ENCODE results near the gene ASTL.

ASTL gene

DNA sequence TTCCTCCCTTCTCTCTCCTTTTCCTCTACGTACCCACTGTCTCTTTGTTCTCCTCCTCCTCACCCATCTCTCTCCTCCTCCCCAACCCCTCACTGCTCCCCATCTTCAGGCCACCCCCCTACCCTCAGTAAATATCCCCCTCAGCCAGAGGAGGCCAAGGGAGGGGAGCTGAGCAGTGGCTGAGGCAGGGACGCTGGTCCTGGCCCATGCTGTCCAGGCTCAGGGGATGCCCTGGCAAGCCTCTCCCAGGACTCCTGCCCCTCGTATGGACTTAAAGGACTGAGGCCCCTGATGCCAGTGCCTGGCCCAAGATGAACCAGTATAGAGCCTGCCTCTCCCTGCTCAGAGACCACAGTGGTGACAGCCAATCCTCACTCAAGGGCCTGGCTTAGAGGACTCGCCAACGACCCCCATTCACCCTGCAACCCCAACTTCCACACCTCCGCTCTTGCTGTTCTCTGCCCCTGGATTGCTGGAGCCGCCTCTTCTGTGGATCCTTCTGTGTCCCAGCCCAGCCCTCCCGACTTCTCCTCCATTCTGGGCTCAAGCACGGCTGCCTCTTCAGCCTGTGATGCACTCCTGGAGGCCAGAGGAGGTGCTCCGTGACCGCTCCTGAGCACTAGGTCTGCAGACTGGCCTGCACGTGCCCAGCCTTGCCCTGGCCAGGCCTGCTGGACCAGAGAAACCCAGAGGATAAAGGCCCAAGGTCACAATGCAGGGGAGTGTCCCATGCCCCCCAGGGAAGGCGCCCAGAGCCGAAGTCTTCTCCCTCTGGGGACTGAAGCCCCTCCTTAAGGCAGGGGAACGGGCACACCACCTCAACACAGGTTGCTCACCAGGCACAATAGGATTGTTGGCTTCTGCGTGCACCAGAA is 16.4 kb upstream of the ASTL start:
- no peak for DNase-seq (ENCODE audit: low spot score in 2 of 2)
- Histone ChIP-seq H3K9me3 (no peaks in the 10 kb centered on the region), H3K4me3 (no peak overlapping the region), H3K27me3 (ENCODE audit: low read depth) (no peaks in the 10 kb centered on the region), H3K36me3 (replicated peaks) (no peaks in the 10 kb centered on the region), H3K4me1 (no peaks in the 10 kb centered on the region)
- in situ Hi-C loops (cut with MboI; ENCODE audit: low sequenced_read_pairs) = no loop called here

DNA sequence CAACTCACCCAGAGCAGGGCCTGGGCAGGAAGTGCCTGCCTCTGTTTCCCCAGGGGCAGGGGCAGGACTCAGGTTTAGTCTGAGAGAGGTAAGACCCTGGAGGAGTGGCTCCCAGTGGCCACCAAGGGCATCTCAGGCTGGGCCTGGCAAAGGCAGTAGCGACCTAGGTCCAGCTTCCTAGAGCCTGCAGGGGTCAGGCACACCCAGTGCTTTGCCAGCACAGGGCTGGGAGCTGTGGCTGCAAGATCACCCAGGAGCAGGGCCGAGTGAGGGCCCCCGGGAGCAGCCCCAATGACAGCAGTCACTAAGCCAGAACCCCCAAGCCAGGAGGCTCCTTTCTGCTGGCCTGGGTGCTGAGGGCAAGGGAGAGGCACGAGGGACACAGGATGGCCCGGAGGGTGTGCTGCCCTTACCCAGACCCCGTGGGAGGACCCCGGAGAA is 15.7 kb upstream of the ASTL start:
- Histone ChIP-seq H3K36me3 (replicated peaks) (no peaks in the 10 kb centered on the region), H3K4me3 (no peak overlapping the region), H3K27me3 (ENCODE audit: low read depth) (no peaks in the 10 kb centered on the region), H3K9me3 (no peaks in the 10 kb centered on the region), H3K4me1 (no peaks in the 10 kb centered on the region)
- DNase-seq (ENCODE audit: low spot score in 2 of 2) = no peak
- in situ Hi-C loops (cut with MboI; ENCODE audit: low sequenced_read_pairs) = no loop called here

DNA sequence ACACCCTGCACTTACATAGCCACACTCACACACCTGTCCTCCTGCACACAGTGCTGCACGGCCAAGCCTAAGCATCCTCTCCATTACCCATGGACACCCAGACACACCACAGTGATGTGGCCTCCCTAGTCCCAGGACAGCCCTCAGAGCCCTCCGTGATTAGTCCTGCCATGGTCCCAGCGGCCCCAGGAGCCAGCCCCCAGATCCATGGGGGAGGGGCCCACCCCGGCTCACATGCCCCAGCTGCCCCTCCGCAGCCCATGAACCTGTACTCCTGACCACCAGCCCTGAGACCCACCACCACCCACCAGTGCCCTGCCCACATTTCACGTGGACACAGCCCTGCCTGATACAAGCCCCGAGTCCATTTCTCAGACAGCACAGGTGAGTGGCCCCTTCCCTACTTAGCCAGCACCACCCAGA is 15.0 kb upstream of the ASTL start:
- no peak overlapping the region for H3K4me3 ChIP-seq
- no peaks in the 10 kb centered on the region for H3K4me1 ChIP-seq
- in situ Hi-C loops (cut with MboI; ENCODE audit: low sequenced_read_pairs) = no loop called here
- DNase-seq (ENCODE audit: low spot score in 2 of 2) = no peak
- H3K36me3 ChIP-seq (replicated peaks) = no peaks in the 10 kb centered on the region
- no peaks in the 10 kb centered on the region for H3K9me3 ChIP-seq
- H3K27me3 ChIP-seq (ENCODE audit: low read depth) = no peaks in the 10 kb centered on the region

- H3K9me3 ChIP-seq = no peaks in the 10 kb centered on the region
- DNase-seq (ENCODE audit: low spot score in 2 of 2) = no peak
- H3K27me3 ChIP-seq (ENCODE audit: low read depth) = no peaks in the 10 kb centered on the region
- H3K4me1 ChIP-seq = no peaks in the 10 kb centered on the region
- no peaks in the 10 kb centered on the region for H3K36me3 ChIP-seq (replicated peaks)
- no peak overlapping the region for H3K4me3 ChIP-seq
- in situ Hi-C loops (cut with MboI; ENCODE audit: low sequenced_read_pairs) = no loop called here
These were observed 14.2 kb upstream of the ASTL start for GRCh38 chr2:96152304-96153161.

DNA sequence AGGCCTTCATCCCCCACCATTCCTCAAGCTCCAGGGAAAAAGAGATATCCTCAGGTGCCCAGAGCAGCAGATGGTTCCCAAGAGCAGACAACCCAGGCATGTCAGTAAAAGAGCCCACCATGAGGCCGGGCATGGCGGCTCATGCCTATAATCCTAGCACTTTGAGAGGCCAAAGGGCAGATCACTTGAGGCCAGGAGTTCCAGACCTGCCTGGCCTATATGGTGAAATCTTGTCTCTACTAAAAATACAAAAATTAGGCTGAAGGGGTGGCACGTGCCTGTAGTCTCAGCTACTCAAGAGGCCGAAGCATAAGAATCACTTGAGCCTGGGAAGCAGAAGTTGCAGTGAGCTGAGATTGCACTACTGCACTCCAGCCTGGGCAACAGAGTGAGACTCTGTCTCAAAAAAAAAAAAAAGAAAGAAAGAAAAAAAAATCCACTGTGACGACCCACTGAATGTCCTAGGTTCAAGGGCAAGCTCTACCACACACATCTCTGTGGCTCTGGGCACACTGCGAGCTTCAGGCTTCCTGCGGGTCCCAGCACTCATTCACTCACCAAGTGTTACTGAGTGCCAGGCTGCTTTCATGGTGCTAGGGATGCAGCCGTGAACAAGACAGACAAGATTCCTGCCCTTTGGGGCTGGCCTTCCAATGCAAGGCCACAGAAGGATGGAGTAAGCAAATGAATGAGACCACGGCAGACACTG is 13.4 kb upstream of the ASTL start:
- in situ Hi-C loops (cut with MboI; ENCODE audit: low sequenced_read_pairs) = no loop called here
- H3K4me3 ChIP-seq = no peak overlapping the region
- no peaks in the 10 kb centered on the region for H3K36me3 ChIP-seq (replicated peaks)
- H3K27me3 ChIP-seq (ENCODE audit: low read depth) = no peaks in the 10 kb centered on the region
- H3K9me3 ChIP-seq = no peaks in the 10 kb centered on the region
- DNase-seq (ENCODE audit: low spot score in 2 of 2) = no peak
- no peaks in the 10 kb centered on the region for H3K4me1 ChIP-seq

DNA sequence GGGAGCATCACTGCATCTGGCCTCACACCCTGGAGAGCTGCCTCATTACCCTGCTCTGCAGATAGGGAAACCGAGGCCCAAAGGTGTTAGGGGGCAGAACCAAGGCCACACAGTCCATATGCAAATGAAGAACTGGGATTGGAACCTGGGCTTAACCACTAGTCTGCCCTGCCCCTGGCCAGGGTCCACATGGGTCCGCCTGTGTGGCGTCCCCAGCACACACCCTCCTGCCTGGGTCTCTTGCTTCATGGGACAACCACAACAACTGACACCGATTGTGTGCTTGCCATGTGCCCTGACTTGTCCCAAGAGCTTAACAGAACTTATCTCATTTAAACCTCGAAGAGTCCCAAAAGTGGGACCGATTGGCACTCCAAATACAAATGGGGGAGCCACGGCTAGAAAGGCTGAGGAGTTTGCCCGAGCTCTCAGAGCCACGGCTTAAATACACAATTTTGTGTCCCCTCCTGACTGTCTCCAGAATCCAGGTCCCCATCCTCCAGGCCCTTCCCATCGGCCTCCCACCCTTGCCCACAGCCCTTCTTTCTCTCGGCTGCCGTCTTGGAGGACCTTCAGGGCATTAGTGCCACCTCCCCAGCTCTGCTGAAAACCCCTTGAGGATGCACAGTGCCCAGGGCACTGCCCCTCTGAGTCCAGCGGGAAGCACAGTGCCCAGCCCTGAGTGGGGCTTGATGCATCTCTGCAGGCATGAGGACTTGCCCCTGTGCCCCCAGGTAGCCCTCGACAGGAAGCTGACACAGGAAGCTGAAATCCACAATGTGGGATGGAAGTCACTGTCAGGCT is 12.7 kb upstream of the ASTL start:
- Histone ChIP-seq H3K4me3 (no peak overlapping the region), H3K9me3 (no peaks in the 10 kb centered on the region), H3K27me3 (ENCODE audit: low read depth) (no peaks in the 10 kb centered on the region), H3K4me1 (no peaks in the 10 kb centered on the region; the same call in 1 of the 2 replicates), H3K36me3 (replicated peaks) (no peaks in the 10 kb centered on the region)
- in situ Hi-C loops (cut with MboI; ENCODE audit: low sequenced_read_pairs) = no loop called here
- no peak for DNase-seq (ENCODE audit: low spot score in 2 of 2)

GRCh38 chr2:96150007-96150640 is 11.8 kb upstream of the ASTL start:
- no peaks in the 10 kb centered on the region for H3K27me3 ChIP-seq (ENCODE audit: low read depth)
- no peaks in the 10 kb centered on the region for H3K36me3 ChIP-seq (replicated peaks)
- no peaks in the 10 kb centered on the region for H3K9me3 ChIP-seq
- H3K4me1 ChIP-seq = peaks cover 7% of the 10 kb centered on the region
- DNase-seq (ENCODE audit: low spot score in 2 of 2) = no peak
- in situ Hi-C loops (cut with MboI; ENCODE audit: low sequenced_read_pairs) = no loop called here
- H3K4me3 ChIP-seq = no peak overlapping the region

GRCh38 chr2:96148410-96149217 is 10.3 kb upstream of the ASTL start:
- no peaks in the 10 kb centered on the region for H3K9me3 ChIP-seq
- in situ Hi-C loops (cut with MboI; ENCODE audit: low sequenced_read_pairs) = no loop called here
- no peaks in the 10 kb centered on the region for H3K27me3 ChIP-seq (ENCODE audit: low read depth)
- peaks cover 4% of the 10 kb centered on the region; the same call in 1 of the 2 replicates for H3K36me3 ChIP-seq (replicated peaks)
- H3K4me1 ChIP-seq = peaks cover 10% of the 10 kb centered on the region
- DNase-seq (ENCODE audit: low spot score in 2 of 2) = no peak
- no peak overlapping the region for H3K4me3 ChIP-seq

- in situ Hi-C loops (cut with MboI; ENCODE audit: low sequenced_read_pairs) = no loop called here
- no peak overlapping the region for H3K4me3 ChIP-seq
These were observed 9.4 kb upstream of the ASTL start for GRCh38 chr2:96147593-96148201.

DNA sequence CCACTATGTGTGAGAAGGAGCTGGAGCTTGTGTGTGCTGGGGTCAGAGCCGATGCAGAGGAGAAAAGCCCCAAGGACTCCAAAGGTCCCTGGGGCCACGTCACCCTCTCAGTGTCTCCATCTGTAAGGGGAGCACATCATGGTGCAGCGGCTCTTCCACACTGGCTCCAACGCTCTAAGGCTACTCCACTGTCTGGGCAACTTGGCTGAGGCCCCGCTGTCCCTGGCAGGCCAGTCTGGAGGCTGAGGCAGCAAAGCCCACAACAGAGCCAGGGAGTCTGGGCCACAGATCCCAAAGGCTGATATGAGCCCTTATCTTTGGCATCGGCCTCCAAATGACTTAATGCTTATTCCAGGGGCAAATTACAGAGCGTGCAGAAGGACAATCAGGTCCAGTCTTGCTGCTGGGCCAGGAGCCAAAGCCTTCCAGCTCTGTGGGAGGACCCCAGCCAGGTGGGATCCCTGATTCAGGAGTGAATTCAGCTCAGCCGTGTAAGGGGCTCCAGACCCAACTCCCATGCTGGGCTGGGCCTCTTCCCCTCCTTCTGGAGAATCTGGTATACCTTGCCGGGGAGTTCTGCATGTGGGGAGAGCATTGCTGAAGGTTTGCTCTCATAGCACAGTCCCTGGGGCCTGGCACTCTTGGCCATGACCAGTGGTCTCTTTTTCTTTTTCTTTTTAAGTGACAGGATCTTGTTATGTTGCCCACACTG is 8.7 kb upstream of the ASTL start:
- in situ Hi-C loops (cut with MboI; ENCODE audit: low sequenced_read_pairs) = no loop called here
- no peak for DNase-seq (ENCODE audit: low spot score in 2 of 2)

More at GRCh38 chr2:96147593-96148201, 9.4 kb upstream of the ASTL start:
- Histone ChIP-seq H3K36me3 (replicated peaks) (peaks cover 13% of the 10 kb centered on the region; the same call in 1 of the 2 replicates), H3K27me3 (ENCODE audit: low read depth) (no peaks in the 10 kb centered on the region), H3K9me3 (no peaks in the 10 kb centered on the region), H3K4me1 (peaks cover 12% of the 10 kb centered on the region)
- DNase-seq (ENCODE audit: low spot score in 2 of 2) = no peak

DNA sequence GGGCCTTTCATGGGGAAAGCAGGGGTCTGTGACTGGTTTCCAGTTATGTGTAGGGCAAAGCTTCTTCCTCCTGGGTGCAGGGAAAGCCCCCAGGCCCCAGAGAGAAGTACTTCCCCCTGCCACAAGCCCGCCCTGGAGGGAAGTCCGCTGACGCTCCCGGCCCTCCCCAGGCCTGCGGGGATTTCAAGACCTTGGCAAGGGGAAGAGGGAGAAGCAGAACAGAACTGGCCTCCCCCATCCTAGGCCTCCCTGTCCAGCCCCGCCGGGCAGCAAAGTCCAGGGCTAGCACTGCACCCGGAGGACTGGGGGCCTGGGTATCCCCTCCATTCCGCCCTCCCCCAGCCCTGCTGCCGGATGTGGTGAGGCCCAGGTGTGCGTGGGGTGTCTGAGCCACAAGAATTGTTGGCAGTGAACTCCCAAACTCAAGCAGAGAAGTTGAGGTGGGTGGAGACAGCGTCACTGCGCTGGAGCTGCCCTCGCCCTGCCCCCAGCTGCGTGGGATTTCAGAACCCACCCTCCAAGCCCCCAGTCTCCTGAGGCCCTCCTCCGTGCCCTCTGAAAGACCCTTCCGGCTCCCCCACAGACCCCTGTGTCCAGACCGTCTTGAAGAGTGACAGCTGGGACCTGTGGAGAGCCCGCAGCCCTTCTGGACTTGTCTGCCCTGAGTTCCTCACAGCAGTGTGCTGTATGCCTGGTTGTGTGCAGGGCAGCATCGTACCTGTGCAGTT is 8.0 kb upstream of the ASTL start:
- peaks cover 13% of the 10 kb centered on the region; the same call in 1 of the 2 replicates for H3K36me3 ChIP-seq (replicated peaks)
- H3K27me3 ChIP-seq (ENCODE audit: low read depth) = no peaks in the 10 kb centered on the region
- H3K9me3 ChIP-seq = no peaks in the 10 kb centered on the region
- H3K4me3 ChIP-seq = no peak overlapping the region
- DNase-seq (ENCODE audit: low spot score in 2 of 2) = no peak
- in situ Hi-C loops (cut with MboI; ENCODE audit: low sequenced_read_pairs) = no loop called here
- H3K4me1 ChIP-seq = peaks cover 12% of the 10 kb centered on the region

More for the DNA sequence above, 8.7 kb upstream of the ASTL start:
- no peaks in the 10 kb centered on the region for H3K27me3 ChIP-seq (ENCODE audit: low read depth)
- no peaks in the 10 kb centered on the region for H3K9me3 ChIP-seq
- peaks cover 12% of the 10 kb centered on the region for H3K4me1 ChIP-seq
- H3K36me3 ChIP-seq (replicated peaks) = peaks cover 13% of the 10 kb centered on the region; the same call in 1 of the 2 replicates
- no peak overlapping the region for H3K4me3 ChIP-seq
